Pancreas (tissue), 10 donors: ENCODE results near the gene SPECC1. TPM values are rescaled to one million over a fixed set of nuclear protein-coding genes. Genes with fewer than 3 reads are reported as not detected.
A peak's percentile ranks its signal among the peaks of the same experiment; 100 is the strongest.

ENCODE experiments used
- ATAC-seq, 4 donors: fragments of 200-7000 bp; cut with Tn5 transposase; one replicate each; pipeline versions ENCODE4 v1.8.0 to v1.9.1; 2020; ENCODE audit warnings: mild to moderate bottlenecking in 4 of 4, moderate library complexity in 4 of 4
- DNase-seq, 6 donors: peaks; one replicate each; pipeline ENCODE4 v3.0.0-alpha.2; 2020
- FAIRE-seq: peaks from 2 replicates; lab custom pipeline; 2012; peaks lifted over from hg19 to GRCh38; lab: Jason Lieb, UNC
- H3K27ac ChIP-seq, 4 donors: fragments of 200-600 bp; sonication (generic); 1 replicate in 3 of 4; 2 replicates in 1 of 4; pipeline versions ENCODE4 v1.5.0 to v1.8.0; 2020
- H3K27me3 ChIP-seq, 4 donors: fragments of 200-600 bp; one replicate each; pipeline ENCODE4 v1.8.0; 2021
- H3K36me3 ChIP-seq, 3 donors: fragments of 200-600 bp; sonication (generic) in 1 of 3; one replicate each; pipeline versions ENCODE4 v1.5.0 to v1.8.0; 2020 to 2021
- H3K4me1 ChIP-seq, 3 donors: fragments of 200-600 bp; one replicate each; pipeline ENCODE4 v1.8.0; 2021
- H3K4me3 ChIP-seq, 4 donors: fragments of 200-600 bp; sonication (generic) in 2 of 4; one replicate each; pipeline versions ENCODE4 v1.5.0 to v1.8.0; 2020 to 2021
- H3K9me3 ChIP-seq, 4 donors: fragments of 200-600 bp; one replicate each; pipeline ENCODE4 v1.8.0; 2021
- WGBS, 2 donors: extraction: QIAGEN DNeasy Blood & Tissue Kit; methylation state at CpG; one replicate each; pipeline ENCODE4 v1.1.7; 2013; 5-methylcytosine and 5-hydroxymethylcytosine counted together
- intact Hi-C, 3 donors: fragments of 100-400 bp; cut with DNase I; formaldehyde crosslinking; loops; one replicate each; pipeline versions ENCODE4 v1.11.1 to v1.14.2; 2022
- polyA plus RNA-seq, 2 donors: library from polyadenylated mRNA; stranded (reverse); fragments of 200-250 nt; gene quantifications; one replicate each; pipeline ENCODE4 v1.2.3, GENCODE V29; 2013
- total RNA-seq, 6 donors: library from RNA; stranded (reverse); fragmentation: NEBNext Ultra II Directional in 4 of 6; extraction: Animal tissue kit (Norgen Biotek cat#: 25700) in 4 of 6; gene quantifications; one replicate each; pipeline versions ENCODE4 v1.2.1 to v1.2.4, GENCODE V29; 2021 to 2023
- TF ChIP-seq, protein P1 (sequence below), 4 donors: fragments of 200-600 bp; sonication (generic) in 3 of 4; IDR thresholded peaks; one replicate each; pipeline versions ENCODE4 v1.5.0 to v1.8.0; 2021; ENCODE audit warnings: antibody characterized with exemption in 4 of 4
- donor health status: healthy with polysubstance abuse.
- donor health status: DM: no; HTN: no; CAD: no; lungs with moderate emphysema.
- donor health status: DM: no; HTN: no; CAD: no.
- donor health status: control.
- donor health status: control.
- donor health status: Bipolar disorder and iron deficiency.
- donor health status: DM: yes; HTN: yes; CAD: no.
- donor health status: DM: no; HTN: no; CAD: no.
- donor health status: DM: no; HTN: no; CAD: no.
- donor health status: DM: yes; HTN: yes; CAD: no.

Gene SPECC1
- total and polyA plus RNA-seq, 8 donors, result 5.6 to 22.2 (median 8.1) TPM

DNA sequence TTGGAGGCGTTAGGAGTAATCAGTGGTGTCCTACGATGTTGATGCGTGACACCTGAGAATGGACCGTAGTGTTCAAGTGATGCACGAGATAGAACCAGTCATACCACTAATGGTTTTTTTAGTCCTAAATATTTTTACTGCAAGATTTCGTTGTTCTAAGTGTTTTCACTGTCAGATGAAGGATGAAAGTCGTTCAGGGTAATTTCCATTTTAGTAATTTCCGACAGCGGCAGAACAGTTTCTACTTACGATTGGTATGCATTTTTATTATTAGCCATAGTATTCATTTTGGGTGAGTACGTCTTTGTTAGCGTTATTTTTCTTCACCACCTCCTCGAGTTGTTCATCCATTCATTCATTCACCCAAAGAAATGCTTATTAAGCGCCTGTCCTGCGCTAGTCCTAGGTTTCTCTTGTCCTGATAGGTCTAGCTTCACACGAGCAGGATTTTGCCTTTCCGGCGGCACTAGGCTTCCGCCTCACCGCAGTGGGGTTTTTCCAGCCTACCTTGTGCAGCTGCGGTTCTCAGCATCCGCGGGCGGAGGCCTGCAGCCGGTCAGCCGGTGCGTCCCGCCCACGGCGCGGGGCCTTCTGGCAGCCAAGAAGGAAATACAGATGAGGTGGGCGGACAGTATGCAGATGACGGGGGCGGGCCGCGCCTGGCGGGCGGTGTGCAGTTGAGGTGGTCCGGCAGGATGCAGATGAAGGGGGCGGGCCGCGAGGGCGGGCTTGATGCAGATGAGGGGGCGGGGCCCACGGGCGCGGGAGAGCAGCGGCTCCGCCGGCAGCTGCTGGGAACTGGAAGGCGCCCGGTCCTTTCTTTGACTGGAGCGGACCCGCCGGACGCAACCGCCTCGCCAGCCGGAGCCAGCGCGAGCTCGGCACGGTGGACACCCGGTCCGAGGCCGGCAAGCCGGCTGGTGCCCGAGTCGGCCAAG, 146.4 kb downstream of the SPECC1 start:
- ATAC-seq (peak; percentile 97 to 100 (median 98)), DNase-seq (peak; percentile 97 to 99 (median 98)), FAIRE-seq (peak; percentile 59)
- TF ChIP-seq, protein P1, sequence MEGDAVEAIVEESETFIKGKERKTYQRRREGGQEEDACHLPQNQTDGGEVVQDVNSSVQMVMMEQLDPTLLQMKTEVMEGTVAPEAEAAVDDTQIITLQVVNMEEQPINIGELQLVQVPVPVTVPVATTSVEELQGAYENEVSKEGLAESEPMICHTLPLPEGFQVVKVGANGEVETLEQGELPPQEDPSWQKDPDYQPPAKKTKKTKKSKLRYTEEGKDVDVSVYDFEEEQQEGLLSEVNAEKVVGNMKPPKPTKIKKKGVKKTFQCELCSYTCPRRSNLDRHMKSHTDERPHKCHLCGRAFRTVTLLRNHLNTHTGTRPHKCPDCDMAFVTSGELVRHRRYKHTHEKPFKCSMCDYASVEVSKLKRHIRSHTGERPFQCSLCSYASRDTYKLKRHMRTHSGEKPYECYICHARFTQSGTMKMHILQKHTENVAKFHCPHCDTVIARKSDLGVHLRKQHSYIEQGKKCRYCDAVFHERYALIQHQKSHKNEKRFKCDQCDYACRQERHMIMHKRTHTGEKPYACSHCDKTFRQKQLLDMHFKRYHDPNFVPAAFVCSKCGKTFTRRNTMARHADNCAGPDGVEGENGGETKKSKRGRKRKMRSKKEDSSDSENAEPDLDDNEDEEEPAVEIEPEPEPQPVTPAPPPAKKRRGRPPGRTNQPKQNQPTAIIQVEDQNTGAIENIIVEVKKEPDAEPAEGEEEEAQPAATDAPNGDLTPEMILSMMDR (IDR thresholded peaks at IDR 0.05), result no peak
- peak overlapping the region; percentile 57 to 81 (median 70) for H3K4me3 ChIP-seq
- intact Hi-C loops, result no loop called here
- peak overlapping the region; percentile 64 to 87 (median 80) for H3K27ac ChIP-seq
- no peaks in the 10 kb centered on the region for H3K36me3 ChIP-seq
- WGBS, 2 donors, result 12% methylated on average over 65 to 69 of the region's 69 CpGs
- no peaks in the 10 kb centered on the region for H3K9me3 ChIP-seq
- no peaks in the 10 kb centered on the region for H3K27me3 ChIP-seq
- peaks cover 0 to 7% (median 0%) of the 10 kb centered on the region in 3 donors for H3K4me1 ChIP-seq

DNA sequence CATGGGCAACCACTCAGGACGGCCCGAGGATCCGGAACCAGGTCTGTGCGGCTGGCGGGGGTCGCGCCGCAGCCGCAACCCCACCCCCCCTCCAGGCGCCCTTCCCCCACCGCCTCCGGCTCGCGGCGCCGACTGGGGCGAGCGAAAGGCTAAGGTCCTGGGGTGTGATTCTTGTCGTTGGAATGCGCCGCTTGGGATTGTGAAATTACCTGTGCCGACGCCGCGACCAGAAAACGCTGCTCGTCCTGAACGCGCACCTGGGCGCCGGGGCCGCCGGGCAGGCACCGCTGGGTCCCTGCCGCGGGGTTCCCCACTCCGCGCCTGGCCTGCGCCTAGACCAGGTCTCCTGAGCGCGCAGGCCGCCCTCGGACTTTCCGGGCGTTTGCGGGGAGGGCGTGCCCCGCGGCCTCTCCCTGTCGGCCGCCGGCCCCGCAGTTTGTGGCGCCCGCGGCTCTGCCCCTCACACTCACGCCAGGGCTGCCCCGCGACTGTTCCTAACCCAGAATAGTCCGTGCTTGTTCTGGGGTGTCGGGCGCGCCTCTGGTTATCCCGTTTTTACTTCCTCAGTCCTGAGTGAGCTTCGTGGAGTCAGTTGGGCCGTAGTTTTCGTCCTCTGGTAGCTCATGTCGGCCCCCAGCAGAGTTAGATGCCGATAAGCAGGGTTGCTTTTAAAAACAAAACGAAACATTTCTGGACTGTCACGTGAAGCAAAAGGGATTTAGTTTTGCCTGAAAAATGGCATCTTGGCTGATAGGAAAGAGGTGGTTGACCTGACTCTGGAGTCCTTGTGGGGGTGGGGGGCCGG, 147.2 kb downstream of the SPECC1 start:
- TF ChIP-seq, protein P1 (IDR thresholded peaks at IDR 0.05), result no peak
- Histone ChIP-seq H3K36me3 (no peaks in the 10 kb centered on the region), H3K9me3 (no peaks in the 10 kb centered on the region), H3K27ac (peak overlapping the region; percentile 64 to 87 (median 80)), H3K27me3 (no peaks in the 10 kb centered on the region), H3K4me3 (peak overlapping the region; percentile 57 to 81 (median 70)), H3K4me1 (peaks cover 0 to 7% (median 0%) of the 10 kb centered on the region in 3 donors)
- FAIRE-seq (no peak), ATAC-seq (peak; percentile 57 to 67 (median 64)), DNase-seq (peak in 5 of 6 donors; percentile 38 to 80 (median 61))
- intact Hi-C loops, result no loop called here
- 1% methylated on average over 59 to 72 of the region's 72 CpGs for WGBS, 2 donors

DNA sequence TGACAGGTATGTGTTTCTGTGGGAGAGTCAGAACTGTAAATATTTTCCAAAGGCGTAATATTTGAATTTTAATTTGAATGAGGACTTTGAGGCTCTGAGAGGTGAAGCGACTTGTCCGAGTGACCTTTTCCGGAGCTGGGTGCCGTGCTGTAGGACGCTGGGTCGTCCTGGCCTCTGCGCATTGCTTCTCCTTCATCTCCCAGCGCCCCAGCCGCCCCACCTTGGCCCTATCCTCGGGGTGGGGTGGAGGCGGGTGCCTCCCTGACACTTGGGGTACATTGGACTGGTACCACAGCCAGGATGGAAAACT, 147.8 kb downstream of the SPECC1 start:
- 54 to 58% methylated on average over 12 of the region's 12 CpGs for WGBS, 2 donors
- H3K9me3 ChIP-seq, result no peaks in the 10 kb centered on the region
- ATAC-seq, result no peak
- intact Hi-C loops, result no loop called here
- TF ChIP-seq, protein P1 (IDR thresholded peaks at IDR 0.05), result no peak
- no peaks in the 10 kb centered on the region for H3K27me3 ChIP-seq
- no peak for FAIRE-seq
- H3K36me3 ChIP-seq, result no peaks in the 10 kb centered on the region
- peak overlapping the region in 2 of 4 donors; percentile 71 to 81 for H3K4me3 ChIP-seq
- H3K27ac ChIP-seq, result peak overlapping the region in 2 of 4 donors; percentile 76 to 87
- peak in 1 of 6 donors; percentile 29 for DNase-seq
- H3K4me1 ChIP-seq, result peaks cover 0 to 7% (median 0%) of the 10 kb centered on the region in 3 donors

DNA sequence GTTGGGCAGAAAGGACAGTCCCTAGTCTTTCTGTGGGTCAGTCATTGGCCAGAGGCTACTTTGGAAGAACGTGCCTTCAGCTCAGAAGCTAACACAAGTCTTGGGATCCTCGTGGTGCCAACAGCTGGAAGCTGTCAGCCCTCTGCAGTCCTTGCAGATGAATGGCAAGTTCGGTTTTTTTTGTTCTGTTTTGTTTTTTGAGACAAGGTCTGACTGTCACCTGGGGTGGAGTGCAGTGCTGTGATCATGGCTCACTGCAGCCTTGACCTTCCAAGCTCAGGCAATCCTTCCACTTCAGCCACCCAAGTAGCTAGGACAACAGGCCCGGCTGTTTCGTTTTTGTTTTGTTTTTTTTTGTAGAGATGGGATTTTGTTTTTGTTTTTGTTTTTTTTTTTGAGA, 149.4 kb downstream of the SPECC1 start:
- H3K27ac ChIP-seq, result no peak overlapping the region
- WGBS, 2 donors, result 81 to 86% methylated on average over 5 of the region's 5 CpGs
- DNase-seq (no peak), FAIRE-seq (no peak), ATAC-seq (no peak)
- peaks cover 0 to 7% (median 0%) of the 10 kb centered on the region in 3 donors for H3K4me1 ChIP-seq
- no peaks in the 10 kb centered on the region for H3K36me3 ChIP-seq
- intact Hi-C loops, result no loop called here
- no peaks in the 10 kb centered on the region for H3K9me3 ChIP-seq
- TF ChIP-seq, protein P1 (IDR thresholded peaks at IDR 0.05), result no peak
- H3K27me3 ChIP-seq, result no peaks in the 10 kb centered on the region
- no peak overlapping the region for H3K4me3 ChIP-seq
